Measurements from ENCODE around the gene THADA. TPM values are rescaled to one million over a fixed set of nuclear protein-coding genes. Genes with fewer than 3 reads are reported as not detected.
"Not testable (repeated sequence)": the region's sequence is repeated elsewhere in the genome, so short reads cannot be mapped to it uniquely, and the experiment has no call there.

Gene THADA
- polyA plus RNA-seq, 1 donor: 13.2 TPM

GRCh38 chr2:43563679-43564078 is 32.2 kb downstream of the THADA start:
- Histone ChIP-seq H3K27ac (ENCODE audit: low read length) (no peak overlapping the region), H3K36me3 (ENCODE audit: control insufficient read depth, insufficient read depth, low read length) (peaks cover 11% of the 10 kb centered on the region)
- WGBS (ENCODE audit: insufficient coverage, low lambda C conversion rate): 100% methylated on average over 2 of the region's 2 CpGs

DNA sequence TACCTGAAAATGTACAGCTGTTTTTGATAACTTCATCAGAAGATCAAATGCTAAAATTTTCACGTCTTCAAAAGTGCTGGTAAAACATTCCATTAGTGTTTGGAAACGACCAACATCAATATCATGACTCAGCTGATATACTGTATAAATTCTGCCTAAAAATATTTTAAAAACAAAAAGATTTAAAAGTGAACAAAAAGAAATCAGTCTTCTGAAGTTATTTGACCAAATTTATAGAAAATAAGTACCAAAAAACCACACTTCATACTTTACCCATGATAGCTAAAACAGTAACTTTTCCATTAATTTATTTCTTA is 35.6 kb downstream of the THADA start:
- Histone ChIP-seq H3K9me3 (ENCODE audit: control insufficient read depth, low read depth, low read length) (no peaks in the 10 kb centered on the region), H3K27me3 (ENCODE audit: control insufficient read depth, insufficient read depth, low read length) (no peaks in the 10 kb centered on the region), H3K36me3 (ENCODE audit: control insufficient read depth, insufficient read depth, low read length) (peaks cover 5% of the 10 kb centered on the region), H3K4me1 (ENCODE audit: control insufficient read depth, insufficient read depth, low read length) (peaks cover 9% of the 10 kb centered on the region), H3K27ac (ENCODE audit: low read length) (no peak overlapping the region), H3K4me3 (ENCODE audit: low read length) (no peak overlapping the region)
- DNase-seq: no peak
- WGBS (ENCODE audit: insufficient coverage, low lambda C conversion rate): 65% methylated on average over 2 of the region's 2 CpGs

More at GRCh38 chr2:43563679-43564078, 32.2 kb downstream of the THADA start:
- Histone ChIP-seq H3K27me3 (ENCODE audit: control insufficient read depth, insufficient read depth, low read length) (no peaks in the 10 kb centered on the region), H3K9me3 (ENCODE audit: control insufficient read depth, low read depth, low read length) (no peaks in the 10 kb centered on the region), H3K4me1 (ENCODE audit: control insufficient read depth, insufficient read depth, low read length) (no peaks in the 10 kb centered on the region), H3K4me3 (ENCODE audit: low read length) (no peak overlapping the region)
- DNase-seq: no peak

- H3K4me1 ChIP-seq (ENCODE audit: control insufficient read depth, insufficient read depth, low read length): peaks cover 9% of the 10 kb centered on the region
- H3K9me3 ChIP-seq (ENCODE audit: control insufficient read depth, low read depth, low read length): no peaks in the 10 kb centered on the region
- no peaks in the 10 kb centered on the region for H3K27me3 ChIP-seq (ENCODE audit: control insufficient read depth, insufficient read depth, low read length)
- H3K36me3 ChIP-seq (ENCODE audit: control insufficient read depth, insufficient read depth, low read length): peaks cover 5% of the 10 kb centered on the region
- no peak overlapping the region for H3K27ac ChIP-seq (ENCODE audit: low read length)
- DNase-seq: no peak
- WGBS (ENCODE audit: insufficient coverage, low lambda C conversion rate): 83% methylated on average over 1 of the region's 4 CpGs
- H3K4me3 ChIP-seq (ENCODE audit: low read length): no peak overlapping the region
Measured at GRCh38 chr2:43559391-43560230, 36.2 kb downstream of the THADA start.

- peaks cover 8% of the 10 kb centered on the region for H3K36me3 ChIP-seq (ENCODE audit: control insufficient read depth, insufficient read depth, low read length)
- H3K4me1 ChIP-seq (ENCODE audit: control insufficient read depth, insufficient read depth, low read length): peaks cover 9% of the 10 kb centered on the region
- H3K27me3 ChIP-seq (ENCODE audit: control insufficient read depth, insufficient read depth, low read length): no peaks in the 10 kb centered on the region
- DNase-seq: peak; percentile 58 to 83
- no peak overlapping the region for H3K4me3 ChIP-seq (ENCODE audit: low read length)
- no peaks in the 10 kb centered on the region for H3K9me3 ChIP-seq (ENCODE audit: control insufficient read depth, low read depth, low read length)
- WGBS (ENCODE audit: insufficient coverage, low lambda C conversion rate): no CpG with 5 or more reads among the region's 1 CpG
- peak overlapping the region; percentile 59 for H3K27ac ChIP-seq (ENCODE audit: low read length)
Measured at GRCh38 chr2:43557196-43557595, 38.6 kb downstream of the THADA start.

- Histone ChIP-seq H3K4me1 (ENCODE audit: control insufficient read depth, insufficient read depth, low read length) (peaks cover 9% of the 10 kb centered on the region), H3K4me3 (ENCODE audit: low read length) (no peak overlapping the region), H3K9me3 (ENCODE audit: control insufficient read depth, low read depth, low read length) (no peaks in the 10 kb centered on the region), H3K27ac (ENCODE audit: low read length) (no peak overlapping the region), H3K27me3 (ENCODE audit: control insufficient read depth, insufficient read depth, low read length) (no peaks in the 10 kb centered on the region), H3K36me3 (ENCODE audit: control insufficient read depth, insufficient read depth, low read length) (peaks cover 8% of the 10 kb centered on the region)
- DNase-seq: no peak
- WGBS (ENCODE audit: insufficient coverage, low lambda C conversion rate): 80% methylated on average over 2 of the region's 5 CpGs
Measured at GRCh38 chr2:43556256-43556655, 39.6 kb downstream of the THADA start.

DNA sequence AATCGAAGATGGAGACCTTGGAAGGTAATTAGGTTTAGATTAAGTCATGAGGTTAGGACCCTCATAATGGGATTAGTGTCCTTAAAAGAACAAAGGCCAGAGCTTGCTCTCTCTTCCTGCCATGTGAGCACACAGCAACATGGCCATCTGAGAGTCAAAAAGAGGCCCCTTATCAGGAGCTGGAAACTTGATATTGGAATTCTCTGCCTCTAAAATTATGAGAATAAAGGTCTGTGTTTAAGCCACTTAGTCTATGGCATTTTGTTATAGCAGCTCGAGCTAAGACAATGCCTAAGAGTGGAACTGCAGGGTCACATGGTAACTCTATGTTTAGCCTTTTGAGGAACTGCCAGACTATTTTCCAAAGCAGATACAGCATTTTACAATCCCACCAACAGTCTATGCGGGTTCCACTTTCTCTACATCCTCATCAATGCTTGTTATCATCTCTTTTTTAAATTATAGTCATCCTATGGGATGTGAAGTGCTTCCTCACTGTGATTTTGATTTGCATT is 42.4 kb downstream of the THADA start:
- Histone ChIP-seq H3K27me3 (ENCODE audit: control insufficient read depth, insufficient read depth, low read length) (no peaks in the 10 kb centered on the region), H3K27ac (ENCODE audit: low read length) (no peak overlapping the region), H3K4me3 (ENCODE audit: low read length) (no peak overlapping the region), H3K4me1 (ENCODE audit: control insufficient read depth, insufficient read depth, low read length) (peaks cover 9% of the 10 kb centered on the region), H3K36me3 (ENCODE audit: control insufficient read depth, insufficient read depth, low read length) (peaks cover 4% of the 10 kb centered on the region), H3K9me3 (ENCODE audit: control insufficient read depth, low read depth, low read length) (peaks cover 3% of the 10 kb centered on the region)
- WGBS (ENCODE audit: insufficient coverage, low lambda C conversion rate): 100% methylated on average over 1 of the region's 3 CpGs
- no peak for DNase-seq

DNA sequence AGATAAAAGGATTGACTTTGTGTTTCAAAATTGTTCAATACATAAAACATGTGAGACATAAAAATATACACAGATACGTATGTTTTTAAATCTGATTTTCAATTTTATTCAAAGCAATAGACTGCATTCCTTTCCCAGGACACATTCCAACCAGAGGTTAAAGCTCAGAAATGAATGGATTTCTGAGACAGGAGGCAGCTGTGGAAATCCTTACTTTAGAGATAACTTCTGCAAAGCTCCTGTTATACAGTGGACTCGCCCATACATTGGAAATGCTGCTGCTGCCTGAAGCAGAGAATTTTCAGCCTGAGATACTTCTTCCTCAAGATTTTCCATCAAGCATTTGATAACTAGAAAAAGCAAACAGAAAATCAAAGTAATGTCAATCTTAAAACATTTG is 43.8 kb downstream of the THADA start:
- Histone ChIP-seq H3K36me3 (ENCODE audit: control insufficient read depth, insufficient read depth, low read length) (peaks cover 4% of the 10 kb centered on the region), H3K27me3 (ENCODE audit: control insufficient read depth, insufficient read depth, low read length) (no peaks in the 10 kb centered on the region), H3K27ac (ENCODE audit: low read length) (no peak overlapping the region), H3K4me3 (ENCODE audit: low read length) (no peak overlapping the region), H3K9me3 (ENCODE audit: control insufficient read depth, low read depth, low read length) (peaks cover 3% of the 10 kb centered on the region), H3K4me1 (ENCODE audit: control insufficient read depth, insufficient read depth, low read length) (peaks cover 5% of the 10 kb centered on the region)
- DNase-seq: peak in 1 of 2 donors; percentile 15
- 75% methylated on average over 1 of the region's 2 CpGs for WGBS (ENCODE audit: insufficient coverage, low lambda C conversion rate)

DNA sequence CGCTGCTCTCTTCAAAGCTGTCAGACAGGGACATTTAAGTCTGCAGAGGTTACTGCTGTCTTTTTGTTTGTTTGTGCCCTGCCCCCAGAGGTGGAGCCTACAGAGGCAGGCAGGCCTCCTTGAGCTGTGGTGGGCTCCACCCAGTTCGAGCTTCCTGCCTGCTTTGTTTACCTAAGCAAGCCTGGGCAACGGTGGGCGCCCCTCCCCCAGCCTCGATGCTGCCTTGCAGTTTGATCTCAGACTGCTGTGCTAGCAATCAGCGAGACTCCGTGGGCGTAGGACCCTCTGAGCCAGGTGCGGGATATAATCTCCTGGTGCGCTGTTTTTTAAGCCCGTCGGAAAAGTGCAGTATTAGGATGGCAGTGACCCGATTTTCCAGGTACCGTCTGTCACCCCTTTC is 47.5 kb downstream of the THADA start:
- not testable (repeated sequence) for H3K4me3 ChIP-seq (ENCODE audit: low read length); H3K36me3 ChIP-seq (ENCODE audit: control insufficient read depth, insufficient read depth, low read length); DNase-seq; H3K4me1 ChIP-seq (ENCODE audit: control insufficient read depth, insufficient read depth, low read length); H3K27ac ChIP-seq (ENCODE audit: low read length); H3K27me3 ChIP-seq (ENCODE audit: control insufficient read depth, insufficient read depth, low read length); H3K9me3 ChIP-seq (ENCODE audit: control insufficient read depth, low read depth, low read length)
- no CpG with 5 or more reads among the region's 14 CpGs for WGBS (ENCODE audit: insufficient coverage, low lambda C conversion rate)

GRCh38 chr2:43542285-43542933 is 53.4 kb downstream of the THADA start:
- Histone ChIP-seq H3K27me3 (ENCODE audit: control insufficient read depth, insufficient read depth, low read length) (no peaks in the 10 kb centered on the region), H3K9me3 (ENCODE audit: control insufficient read depth, low read depth, low read length) (no peaks in the 10 kb centered on the region), H3K4me1 (ENCODE audit: control insufficient read depth, insufficient read depth, low read length) (no peaks in the 10 kb centered on the region), H3K27ac (ENCODE audit: low read length) (no peak overlapping the region), H3K4me3 (ENCODE audit: low read length) (no peak overlapping the region), H3K36me3 (ENCODE audit: control insufficient read depth, insufficient read depth, low read length) (no peaks in the 10 kb centered on the region)
- 80% methylated on average over 1 of the region's 3 CpGs for WGBS (ENCODE audit: insufficient coverage, low lambda C conversion rate)
- peak in 1 of 2 donors; percentile 42 for DNase-seq

- no peaks in the 10 kb centered on the region for H3K27me3 ChIP-seq (ENCODE audit: control insufficient read depth, insufficient read depth, low read length)
- H3K4me1 ChIP-seq (ENCODE audit: control insufficient read depth, insufficient read depth, low read length): no peaks in the 10 kb centered on the region
- no peak for DNase-seq
- no peak overlapping the region for H3K27ac ChIP-seq (ENCODE audit: low read length)
- 100% methylated on average over 1 of the region's 6 CpGs for WGBS (ENCODE audit: insufficient coverage, low lambda C conversion rate)
- no peak overlapping the region for H3K4me3 ChIP-seq (ENCODE audit: low read length)
- H3K9me3 ChIP-seq (ENCODE audit: control insufficient read depth, low read depth, low read length): no peaks in the 10 kb centered on the region
- H3K36me3 ChIP-seq (ENCODE audit: control insufficient read depth, insufficient read depth, low read length): no peaks in the 10 kb centered on the region
Measured at GRCh38 chr2:43541165-43541564, 54.7 kb downstream of the THADA start.

Measured in large intestine (tissue), 3 donors.